ENCODE results near the gene NRG3.

DNA sequence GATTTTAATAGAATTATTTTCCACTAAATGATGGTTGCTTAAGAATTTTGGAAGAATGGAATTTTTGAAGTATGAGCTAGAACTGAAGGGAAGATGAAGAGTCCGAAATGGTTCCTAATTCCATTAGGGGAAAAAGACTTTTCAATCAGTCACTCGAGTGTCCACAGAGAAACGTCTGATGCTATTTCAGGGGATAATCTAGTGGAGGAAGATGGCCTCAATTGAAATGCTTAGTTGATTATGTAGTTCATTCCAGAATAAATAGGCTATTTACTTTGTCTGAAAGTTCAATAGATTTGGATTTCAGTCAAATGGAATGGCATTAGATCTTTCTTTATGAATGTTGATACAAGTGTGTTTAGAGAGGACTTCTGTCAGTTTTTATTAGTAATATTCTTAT, 365.4 kb downstream of the NRG3 start:
- TF ChIP-seq SUZ12 (IDR thresholded peaks at IDR 0.05; ENCODE audit: extremely low read depth, insufficient read depth, insufficient read length): no peak
- TF ChIP-seq ZNF274 (IDR thresholded peaks at IDR 0.05; ENCODE audit: low read depth, low read length): no peak

Data from NT2/D1 (cell line).